Activated T-helper 1 cell treated with anti-CD3 and anti-CD28 coated beads, Interleukin-2, amount 50 U/mL, for 16 hours (primary cell): ENCODE results near the gene CAPZB.
"Not testable (repeated sequence)": the region's sequence is repeated elsewhere in the genome, so short reads cannot be mapped to it uniquely, and the experiment has no call there.

Source experiments
- DNase-seq, 2 donors: peaks; one replicate each; pipeline ENCODE4 v3.0.0-alpha.2; 2020; ENCODE audit warnings: low read depth in 1 of 2, low spot score in 1 of 2

CAPZB gene

DNA sequence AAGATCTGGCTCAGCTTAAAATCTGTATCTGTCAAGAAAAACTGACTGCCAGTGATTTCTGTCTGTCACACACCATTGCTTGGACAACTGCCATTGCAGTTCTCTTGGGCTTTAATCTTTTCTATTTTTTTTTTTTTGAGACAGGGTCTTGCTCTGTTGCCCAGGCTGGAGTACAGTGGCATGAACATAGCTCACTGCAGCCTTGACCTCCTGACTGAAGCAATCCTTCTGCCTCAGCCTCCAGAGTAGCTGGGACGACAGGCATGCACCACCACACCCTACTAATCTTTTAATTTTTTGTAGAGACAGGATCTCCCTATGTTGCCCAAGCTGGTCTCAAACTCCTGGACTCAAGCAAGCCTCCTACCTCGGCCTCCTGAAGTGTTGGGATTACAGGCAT is 14.5 kb upstream of the CAPZB start:
- DNase-seq = not testable (repeated sequence)

DNA sequence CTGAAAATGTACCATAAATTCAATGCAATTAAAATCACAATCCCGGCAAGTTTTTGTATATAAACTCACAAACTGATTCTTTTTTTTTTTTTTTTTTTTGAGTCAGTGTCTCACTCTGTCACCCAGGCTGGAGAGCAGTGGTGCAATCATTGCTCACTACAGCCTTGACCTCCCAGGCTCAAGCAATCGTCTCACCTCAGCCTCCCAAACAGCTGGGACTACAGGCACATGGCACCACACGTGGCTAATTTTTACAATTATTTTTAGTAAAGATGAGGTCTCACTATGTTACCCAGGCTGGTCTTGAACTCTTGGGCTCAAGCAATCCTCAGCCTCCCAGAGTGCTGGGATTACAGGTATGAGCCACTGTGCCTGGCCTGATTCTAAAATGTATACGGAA is 12.1 kb upstream of the CAPZB start:
- DNase-seq = not testable (repeated sequence)

DNA sequence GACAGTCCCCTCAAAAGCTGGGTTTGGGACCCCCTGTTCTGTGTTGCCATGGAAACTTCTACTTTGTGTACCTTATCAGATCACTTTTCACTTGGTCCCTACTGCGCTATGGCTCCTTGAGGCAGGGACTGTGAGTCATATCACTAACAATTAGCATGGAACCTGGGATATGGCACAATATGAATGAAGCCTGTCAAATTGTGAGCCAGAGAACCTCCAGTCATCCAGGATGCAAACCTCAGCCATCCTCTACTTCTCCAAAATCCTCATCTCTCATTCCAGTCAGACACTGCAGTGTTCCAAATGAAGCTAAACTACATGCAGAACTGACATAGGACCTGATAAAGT is 11.2 kb upstream of the CAPZB start:
- DNase-seq = no peak

- DNase-seq = no peak
Observed at GRCh38 chr1:19495799-19496526, 10.6 kb upstream of the CAPZB start.

DNA sequence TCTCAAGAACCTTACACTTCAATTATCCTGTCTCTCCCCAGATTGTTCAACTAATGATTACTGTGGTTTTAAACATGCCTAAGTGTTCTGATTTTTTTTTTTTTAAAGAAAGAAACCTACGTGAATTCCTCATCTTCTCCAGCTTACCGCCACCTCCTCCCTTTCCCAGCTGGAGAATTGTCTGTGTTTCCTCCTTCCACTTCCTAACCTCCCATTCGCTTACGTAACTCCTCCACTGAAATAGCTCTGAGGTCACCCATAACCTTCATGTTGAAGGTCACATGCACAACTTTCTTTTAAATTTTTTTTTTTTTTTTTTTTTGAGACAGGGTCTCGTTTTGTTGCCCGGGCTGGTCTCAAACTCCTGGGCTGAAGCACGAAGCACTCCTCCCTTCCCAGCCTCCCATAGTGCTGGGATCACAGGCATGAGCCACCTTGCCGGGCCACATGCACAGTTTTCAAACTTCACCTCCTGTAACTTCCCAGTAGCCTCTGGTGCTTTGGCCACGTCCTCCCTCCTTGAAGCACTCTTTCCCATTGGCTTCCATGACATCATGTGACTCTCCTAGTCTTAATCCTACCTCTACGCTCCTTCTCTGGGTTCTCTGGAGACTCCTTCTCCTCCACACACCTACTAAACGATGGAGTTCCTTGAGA is 9.8 kb upstream of the CAPZB start:
- DNase-seq = no peak

DNA sequence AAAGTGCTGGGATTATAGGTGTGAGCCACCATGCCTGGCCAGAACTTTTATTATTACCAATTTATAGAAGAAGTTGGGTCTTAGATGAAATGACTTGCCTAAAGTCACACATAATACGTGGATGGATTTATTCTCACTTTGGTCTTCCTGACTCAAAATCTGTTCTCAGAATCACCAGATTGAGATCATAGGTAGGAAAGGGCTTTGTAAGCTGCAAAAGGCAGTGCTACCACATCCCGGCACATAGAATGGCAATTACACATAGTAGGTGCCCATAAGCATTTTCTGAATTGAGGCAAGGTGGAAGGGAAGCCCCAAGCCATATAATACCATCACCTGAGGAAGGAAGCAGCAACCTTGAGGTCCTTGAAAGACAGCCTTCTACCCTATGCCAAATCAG is 8.2 kb upstream of the CAPZB start:
- DNase-seq = no peak

GRCh38 chr1:19489996-19490395 is 4.7 kb upstream of the CAPZB start:
- no peak for DNase-seq

DNA sequence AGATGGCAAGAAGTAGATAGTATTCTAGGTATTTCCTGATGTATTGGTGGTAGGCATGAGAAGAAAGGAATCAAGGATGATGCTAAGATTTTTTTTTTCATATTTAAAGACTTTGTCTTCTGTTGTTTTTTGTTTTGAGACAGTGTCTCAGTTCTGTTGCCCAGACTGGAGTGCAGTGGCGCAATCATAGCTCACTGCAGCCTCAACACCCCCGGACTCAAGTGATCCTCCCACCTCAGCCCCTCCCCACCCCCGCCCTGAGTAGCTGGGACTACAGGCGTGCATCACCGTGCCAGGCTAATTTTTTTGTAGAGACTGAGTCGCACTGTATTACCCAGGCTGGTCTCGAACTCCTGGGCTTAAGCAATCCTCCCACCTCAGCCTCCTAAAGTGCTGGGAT is 2.8 kb upstream of the CAPZB start:
- no peak for DNase-seq

DNA sequence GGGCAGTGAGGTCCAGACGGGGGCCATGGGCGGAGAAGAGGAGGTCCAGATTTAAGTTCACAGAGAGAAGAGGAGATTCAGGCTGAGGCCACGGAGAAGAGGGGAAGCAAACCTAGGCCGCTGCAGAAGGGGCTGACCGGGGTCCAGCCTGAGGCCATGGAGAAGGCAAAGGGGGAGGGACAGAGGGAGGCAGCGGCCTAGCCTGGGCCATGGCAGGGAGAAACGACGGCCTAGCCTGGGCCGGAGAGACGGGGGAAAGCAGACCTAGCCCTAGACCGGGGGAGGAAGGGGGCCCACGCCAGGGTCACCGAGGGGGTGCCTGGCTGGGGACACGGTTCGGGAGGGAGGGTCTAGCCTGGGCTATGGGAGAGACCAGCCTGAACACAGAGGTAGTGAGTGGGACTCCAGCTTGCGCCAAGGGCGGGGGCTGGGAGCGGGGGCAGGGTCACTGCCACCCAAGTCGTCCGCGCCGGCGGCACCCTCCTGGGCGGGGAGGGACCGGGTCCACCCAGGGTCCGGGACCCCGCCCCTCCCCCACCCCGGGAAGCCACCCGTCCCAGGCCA is 459 bp downstream of the CAPZB start:
- DNase-seq = no peak

- no peak for DNase-seq
Observed at GRCh38 chr1:19484338-19484797, 971 bp downstream of the CAPZB start.

- DNase-seq = no peak
Observed at GRCh38 chr1:19483691-19484090, 1.6 kb downstream of the CAPZB start.

- no peak for DNase-seq
Observed at GRCh38 chr1:19483261-19483660, 2.1 kb downstream of the CAPZB start.

DNA sequence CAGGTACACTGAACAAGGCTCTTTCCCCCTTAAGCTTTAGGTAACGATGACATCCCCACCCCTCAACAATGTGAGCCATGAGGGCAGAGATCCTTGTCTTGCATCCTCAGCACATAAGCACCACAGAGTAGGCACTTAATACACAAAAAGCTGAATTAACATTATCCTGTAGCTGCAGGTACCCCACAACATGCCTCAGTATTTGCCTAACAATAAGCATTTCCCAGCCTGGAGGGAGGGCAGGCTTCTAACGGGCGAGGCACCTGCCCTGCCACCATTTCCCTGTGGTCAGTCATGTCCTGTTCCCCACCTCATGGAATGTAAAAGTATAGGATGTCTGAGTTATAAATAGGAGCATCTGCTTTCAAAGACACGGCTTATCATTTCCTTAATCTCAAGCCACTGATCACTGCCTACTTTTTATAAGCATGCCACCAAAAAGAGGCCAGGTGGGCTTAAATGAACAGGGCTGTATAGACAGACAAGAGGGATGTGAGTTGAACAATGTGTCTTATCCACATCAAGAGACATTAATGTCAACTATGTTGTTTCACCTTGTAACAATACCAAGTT is 3.4 kb downstream of the CAPZB start:
- no peak for DNase-seq

DNA sequence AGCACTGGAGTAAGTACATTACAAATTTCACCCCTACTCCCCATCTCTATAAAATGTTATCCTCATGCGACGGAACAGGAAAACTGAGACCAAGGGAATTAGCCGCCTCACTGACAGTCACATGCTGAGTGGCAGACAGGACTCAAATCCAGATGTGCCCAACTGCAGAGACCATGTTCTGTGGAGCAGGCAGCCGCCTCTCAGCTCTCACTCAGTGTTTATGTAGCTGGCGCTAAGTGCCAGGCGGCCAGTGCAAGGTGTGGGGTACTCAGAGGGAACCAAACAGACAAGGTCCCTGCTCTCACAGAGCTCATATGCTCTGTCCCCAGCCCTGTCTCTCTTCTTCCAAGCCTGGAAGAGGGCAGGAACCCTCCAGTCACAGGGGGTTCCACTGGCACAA is 5.1 kb downstream of the CAPZB start:
- no peak for DNase-seq

GRCh38 chr1:19479351-19480120 is 5.8 kb downstream of the CAPZB start:
- no peak for DNase-seq

GRCh38 chr1:19478322-19478721 is 7.0 kb downstream of the CAPZB start:
- no peak for DNase-seq

DNA sequence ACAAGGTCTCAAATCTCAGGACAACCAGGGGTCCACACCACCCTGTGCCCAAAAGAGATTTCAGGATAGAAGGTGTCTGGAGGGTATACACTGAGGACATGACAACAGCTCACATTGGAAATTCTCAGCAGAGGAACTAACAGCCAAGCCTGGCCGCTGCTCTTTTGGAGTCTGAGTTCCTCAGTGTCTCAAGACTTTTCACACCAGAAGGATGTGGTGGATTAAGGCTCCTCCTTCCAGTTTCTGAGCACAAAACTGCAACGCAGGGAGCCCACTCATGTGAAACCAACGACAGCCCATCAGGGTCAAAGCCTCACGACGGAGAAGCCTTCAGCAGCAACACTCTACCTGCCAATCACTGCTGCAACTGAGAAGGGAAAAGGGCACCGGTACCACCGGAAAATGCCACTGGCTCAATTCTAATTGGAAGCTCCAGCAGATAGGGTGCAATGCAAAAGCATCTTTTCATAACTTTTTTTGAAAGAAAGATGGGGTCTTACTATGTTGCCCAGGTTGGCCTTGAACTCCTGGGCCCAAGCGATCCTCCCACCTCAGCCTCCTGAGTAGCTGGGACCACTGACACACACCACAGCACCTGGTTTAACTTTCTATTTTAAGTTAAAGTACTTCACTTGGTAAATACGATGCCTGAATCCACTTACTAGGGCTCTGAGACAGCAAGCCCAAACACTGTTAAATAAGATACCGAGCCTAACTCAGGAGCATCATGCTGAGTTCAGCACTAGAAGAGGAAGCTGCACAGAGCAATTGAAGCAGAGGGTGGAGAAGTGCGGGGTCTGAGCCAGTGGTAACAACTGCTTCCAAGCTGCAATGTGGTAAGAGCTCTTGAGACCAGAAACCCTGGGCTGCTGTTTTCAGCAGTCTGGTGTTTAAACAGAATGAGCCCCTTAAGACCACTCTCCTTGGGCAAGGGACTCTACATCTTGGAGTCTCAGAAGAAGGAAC is 7.8 kb downstream of the CAPZB start:
- no peak for DNase-seq

DNA sequence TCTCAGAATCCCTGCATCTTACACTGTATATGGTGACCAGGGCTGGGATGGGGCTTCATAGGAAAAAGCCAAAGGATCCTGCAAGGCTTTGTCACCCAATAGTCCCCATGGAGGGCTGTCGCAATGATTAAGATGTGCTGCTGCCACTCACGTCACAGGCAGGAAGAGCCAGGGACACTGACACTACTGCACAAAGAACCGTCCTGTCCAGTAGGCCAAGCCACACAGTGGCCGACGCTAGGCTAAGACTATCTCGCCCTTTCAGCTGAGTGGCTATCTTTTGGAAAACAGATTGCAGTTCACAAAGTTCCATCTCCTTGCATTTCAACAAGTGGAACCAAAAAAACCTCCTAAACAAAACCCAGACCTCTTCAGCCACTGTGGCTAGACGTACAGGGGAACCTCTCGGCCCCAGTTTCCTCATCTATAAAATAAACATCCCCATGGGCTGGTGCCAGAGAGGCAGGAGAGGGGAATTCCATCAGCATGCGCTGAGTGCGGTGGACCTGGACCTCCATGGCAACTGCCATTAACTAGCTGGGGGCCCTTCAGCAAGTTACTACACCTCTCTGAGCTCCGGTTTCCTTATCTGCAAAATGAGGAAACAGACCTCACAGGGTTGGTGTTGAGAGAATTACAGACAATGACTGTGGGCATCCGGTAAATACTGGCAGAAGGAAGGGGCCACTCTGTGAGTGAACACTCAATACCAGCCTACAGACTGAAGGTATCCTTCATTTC is 8.7 kb downstream of the CAPZB start:
- DNase-seq = no peak

GRCh38 chr1:19475296-19475695 is 10.0 kb downstream of the CAPZB start:
- no peak for DNase-seq

GRCh38 chr1:19472174-19472573 is 13.2 kb downstream of the CAPZB start:
- no peak for DNase-seq
